ENCODE data around the gene WDR55. TPM values are rescaled to one million over a fixed set of nuclear protein-coding genes. Genes with fewer than 3 reads are reported as not detected.
A peak's percentile ranks its signal among the peaks of the same experiment; 100 is the strongest.
"Not testable (repeated sequence)": the region's sequence is repeated elsewhere in the genome, so short reads cannot be mapped to it uniquely, and the experiment has no call there.

The WDR55 gene
- total RNA-seq, 4 donors from 2014 or later, result 15.1 to 33.0 (median 21.1) TPM

GRCh38 chr5:140711794-140712193, 47.1 kb downstream of the WDR55 start:
- Histone ChIP-seq H3K27me3 (no peaks in the 10 kb centered on the region), H3K27ac (peak overlapping the region in 2 of 4 donors; percentile 83 to 93), H3K36me3 (peaks cover 0 to 10% (median 0%) of the 10 kb centered on the region in 3 donors), H3K4me3 (peak overlapping the region in 1 of 4 donors; percentile 40), H3K4me1 (peaks cover 0 to 9% (median 4%) of the 10 kb centered on the region in 4 donors), H3K9me3 (no peaks in the 10 kb centered on the region)
- TF ChIP-seq EP300 (IDR thresholded peaks at IDR 0.05) (no peak), POLR2A (IDR thresholded peaks at IDR 0.05) (no peak), CTCF (IDR thresholded peaks at IDR 0.05) (no peak)
- no peak for DNase-seq (ENCODE audit: low spot score in 2 of 2)
- 77 to 79% methylated on average over 1 of the region's 1 CpG for WGBS, 2 donors

GRCh38 chr5:140713562-140714094, 48.9 kb downstream of the WDR55 start:
- no peaks in the 10 kb centered on the region for H3K9me3 ChIP-seq
- no peak overlapping the region for H3K27ac ChIP-seq
- no peaks in the 10 kb centered on the region for H3K27me3 ChIP-seq
- H3K4me3 ChIP-seq, result no peak overlapping the region
- no peak for DNase-seq (ENCODE audit: low spot score in 2 of 2)
- H3K4me1 ChIP-seq, result peaks cover 0 to 9% (median 4%) of the 10 kb centered on the region in 4 donors
- no peaks in the 10 kb centered on the region for H3K36me3 ChIP-seq
- TF ChIP-seq CTCF (IDR thresholded peaks at IDR 0.05) (no peak), POLR2A (IDR thresholded peaks at IDR 0.05) (no peak), EP300 (IDR thresholded peaks at IDR 0.05) (no peak)
- WGBS, 2 donors, result 90% methylated on average over 1 of the region's 1 CpG

- not testable (repeated sequence) for H3K4me3 ChIP-seq; H3K9me3 ChIP-seq; DNase-seq (ENCODE audit: low spot score in 2 of 2); H3K36me3 ChIP-seq; H3K27me3 ChIP-seq; H3K4me1 ChIP-seq; H3K27ac ChIP-seq
- WGBS, 2 donors, result 95 to 96% methylated on average over 2 of the region's 2 CpGs
Observed at GRCh38 chr5:140716238-140716637, 51.5 kb downstream of the WDR55 start.

GRCh38 chr5:140718266-140718592, 53.5 kb downstream of the WDR55 start:
- WGBS, 2 donors, result 75 to 77% methylated on average over 7 of the region's 7 CpGs
- no peak for TF ChIP-seq EP300 (IDR thresholded peaks at IDR 0.05)
- no peak for TF ChIP-seq POLR2A (IDR thresholded peaks at IDR 0.05)
- TF ChIP-seq CTCF (IDR thresholded peaks at IDR 0.05), result no peak

GRCh38 chr5:140720738-140721137, 56.0 kb downstream of the WDR55 start:
- 50 to 56% methylated on average over 6 of the region's 6 CpGs for WGBS, 2 donors

More at GRCh38 chr5:140718266-140718592, 53.5 kb downstream of the WDR55 start:
- Histone ChIP-seq H3K27ac (no peak overlapping the region), H3K36me3 (no peaks in the 10 kb centered on the region), H3K27me3 (no peaks in the 10 kb centered on the region), H3K4me1 (no peaks in the 10 kb centered on the region), H3K9me3 (no peaks in the 10 kb centered on the region), H3K4me3 (no peak overlapping the region)
- DNase-seq (ENCODE audit: low spot score in 2 of 2), result no peak

GRCh38 chr5:140721395-140721794, 56.7 kb downstream of the WDR55 start:
- not testable (repeated sequence) for H3K9me3 ChIP-seq; DNase-seq (ENCODE audit: low spot score in 2 of 2); H3K4me3 ChIP-seq; H3K27me3 ChIP-seq; H3K4me1 ChIP-seq; H3K27ac ChIP-seq; H3K36me3 ChIP-seq
- 82 to 83% methylated on average over 5 of the region's 5 CpGs for WGBS, 2 donors

More at GRCh38 chr5:140720738-140721137, 56.0 kb downstream of the WDR55 start:
- H3K9me3 ChIP-seq; H3K36me3 ChIP-seq; H3K4me1 ChIP-seq; DNase-seq (ENCODE audit: low spot score in 2 of 2); H3K27me3 ChIP-seq; H3K4me3 ChIP-seq; H3K27ac ChIP-seq: not testable (repeated sequence)

Small RNA genes within 50 kb of the gene (small RNA-seq; reads per million reads assigned to genes)
- gene VTRNA1-1 (37.9 reads per million, percentile 94 among the genes with 10 or more reads in this experiment), gene VTRNA1-2 (1.2 reads per million, percentile 32 among the genes with 10 or more reads in this experiment)

Other genes with a start within 250 kb of the WDR55 start
- gene EIF4EBP3, start 117.2 kb upstream of the WDR55 start, total RNA-seq, result 10 to 100 TPM; 12.3 to 29.4 (median 14.9) TPM
- 10 to 100 TPM; 16.6 to 23.7 (median 19.2) TPM for gene SRA1, start 107.4 kb upstream of the WDR55 start, total RNA-seq
- gene APBB3, start 100.3 kb upstream of the WDR55 start, total RNA-seq, result 10 to 100 TPM; 43.7 to 70.8 (median 48.4) TPM
- 10 to 100 TPM; 22.9 to 36.9 (median 26.8) TPM for gene SLC35A4, start 100.1 kb upstream of the WDR55 start, total RNA-seq
- 10 to 100 TPM; 54.6 to 81.0 (median 77.0) TPM for gene CD14, start 31.7 kb upstream of the WDR55 start, total RNA-seq
- 100 to 1,000 TPM in 1 of 4 donors, 10 to 100 TPM in 3; 72.8 to 129 (median 93.0) TPM for gene TMCO6, start 25.5 kb upstream of the WDR55 start, total RNA-seq
- gene NDUFA2, start 17.3 kb upstream of the WDR55 start, total RNA-seq, result 10 to 100 TPM; 52.2 to 80.6 (median 64.3) TPM
- 100 to 1,000 TPM in 2 of 4 donors, 10 to 100 TPM in 2; 91.6 to 142 (median 108) TPM for gene IK, start 17.1 kb upstream of the WDR55 start, total RNA-seq
- 1 to 10 TPM; 1.3 to 6.1 (median 2.0) TPM for gene DND1, start 8.7 kb downstream of the WDR55 start, total RNA-seq
- 10 to 100 TPM; 45.4 to 63.9 (median 48.6) TPM for gene HARS1, start 26.5 kb downstream of the WDR55 start, total RNA-seq
- 10 to 100 TPM; 33.9 to 41.2 (median 35.1) TPM for gene HARS2, start 26.6 kb downstream of the WDR55 start, total RNA-seq
- gene ZMAT2, start 35.5 kb downstream of the WDR55 start, total RNA-seq, result 10 to 100 TPM; 25.5 to 43.1 (median 33.6) TPM
- not detected for gene PCDHA1, start 121.2 kb downstream of the WDR55 start, total RNA-seq
- gene PCDHA2, start 129.9 kb downstream of the WDR55 start, total RNA-seq, result under 1 TPM in 1 of 4 donors, not detected in 3; 0.21 TPM
- gene PCDHA3, start 136.2 kb downstream of the WDR55 start, total RNA-seq, result 1 to 10 TPM in 1 of 4 donors, under 1 TPM in 3; 0.84 to 3.5 (median 0.94) TPM
- gene PCDHA4, start 142.2 kb downstream of the WDR55 start, total RNA-seq, result 1 to 10 TPM; 1.6 to 5.7 (median 2.0) TPM
- gene PCDHA5, start 156.7 kb downstream of the WDR55 start, total RNA-seq, result 1 to 10 TPM in 1 of 4 donors, under 1 TPM in 3; 0.39 to 2.7 (median 0.54) TPM
- gene PCDHA6, start 163.1 kb downstream of the WDR55 start, total RNA-seq, result 1 to 10 TPM; 1.3 to 1.9 (median 1.4) TPM
- 1 to 10 TPM; 1.2 to 2.9 (median 1.7) TPM for gene PCDHA7, start 169.4 kb downstream of the WDR55 start, total RNA-seq
- 1 to 10 TPM in 1 of 4 donors, under 1 TPM in 3; 0.63 to 2.0 (median 0.84) TPM for gene PCDHA8, start 176.3 kb downstream of the WDR55 start, total RNA-seq
- 1 to 10 TPM in 1 of 4 donors, under 1 TPM in 3; 0.39 to 1.8 (median 0.64) TPM for gene PCDHA9, start 183.5 kb downstream of the WDR55 start, total RNA-seq
- gene PCDHA10, start 191.0 kb downstream of the WDR55 start, total RNA-seq, result 1 to 10 TPM in 3 of 4 donors, under 1 TPM in 1; 0.78 to 4.4 (median 2.4) TPM
- gene PCDHA11, start 204.1 kb downstream of the WDR55 start, total RNA-seq, result 1 to 10 TPM in 1 of 4 donors, under 1 TPM in 3; 0.60 to 1.3 (median 0.91) TPM
- 10 to 100 TPM in 1 of 4 donors, 1 to 10 TPM in 3; 3.3 to 10.5 (median 6.7) TPM for gene PCDHA12, start 210.4 kb downstream of the WDR55 start, total RNA-seq
- gene PCDHA13, start 217.2 kb downstream of the WDR55 start, total RNA-seq, result 1 to 10 TPM in 3 of 4 donors, under 1 TPM in 1; 0.66 to 3.0 (median 1.7) TPM

Measured in tibial nerve (tissue), 4 donors.